CD14-positive monocyte (primary cell): ENCODE measurements around the gene CLC. TPM values are rescaled to one million over a fixed set of nuclear protein-coding genes. Genes with fewer than 3 reads are reported as not detected.

Source experiments
- DNase-seq, 3 donors: peaks; one replicate each; pipeline ENCODE4 v3.0.0-alpha.2; 2011 to 2022
- H2AFZ ChIP-seq: 2 replicates; pipeline ENCODE4 v1.6.0; 2012; ENCODE audit warnings: mild to moderate bottlenecking, low read depth, low read length, inconsistent platforms; ENCODE audit not compliant: insufficient read depth, poor library complexity, severe bottlenecking
- H3K27ac ChIP-seq, 2 donors: 1 replicate in 1 of 2; 2 replicates in 1 of 2; pipeline ENCODE4 v1.5.1; 2012 to 2013; ENCODE audit warnings: low read length in 2 of 2, control low read depth in 1 of 2, inconsistent platforms in 1 of 2, low read depth in 1 of 2, mild to moderate bottlenecking in 1 of 2
- H3K27me3 ChIP-seq, 2 donors: one replicate each; pipeline versions ENCODE4 v1.6.0 to v1.6.1; 2011 to 2013; ENCODE audit warnings: low read length in 2 of 2; ENCODE audit not compliant: control insufficient read depth in 2 of 2, insufficient read depth in 2 of 2
- H3K36me3 ChIP-seq, 2 donors: replicated peaks in 1 of 2; 1 replicate in 1 of 2; 2 replicates in 1 of 2; pipeline versions ENCODE4 v1.5.1 to v1.6.1; 2012 to 2013; ENCODE audit warnings: low read length in 2 of 2, control low read depth in 1 of 2, inconsistent platforms in 1 of 2, mild to moderate bottlenecking in 1 of 2; ENCODE audit not compliant: insufficient read depth in 2 of 2, control insufficient read depth in 1 of 2
- H3K4me1 ChIP-seq, 2 donors: 1 replicate in 1 of 2; 2 replicates in 1 of 2; pipeline versions ENCODE4 v1.5.1 to v1.6.1; 2012 to 2013; ENCODE audit warnings: low read length in 2 of 2, control low read depth in 1 of 2, inconsistent platforms in 1 of 2, mild to moderate bottlenecking in 1 of 2, moderate library complexity in 1 of 2; ENCODE audit not compliant: insufficient read depth in 2 of 2, control insufficient read depth in 1 of 2
- H3K4me2 ChIP-seq: replicated peaks from 2 replicates; pipeline ENCODE3; 2012; ENCODE audit warnings: low read length, moderate library complexity, mild to moderate bottlenecking; ENCODE audit not compliant: poor library complexity, severe bottlenecking; ENCODE audit errors: extremely low read depth
- H3K4me3 ChIP-seq, 3 experiments: fragments of 200-600 bp in 1 of 3; sonication (generic) in 1 of 3; replicated peaks in 1 of 3; 1 replicate in 2 of 3; 2 replicates in 1 of 3; pipeline ENCODE4 v1.5.1; 2011 to 2013; ENCODE audit warnings: low read length in 3 of 3, mild to moderate bottlenecking in 3 of 3, control low read depth in 2 of 3, low read depth in 2 of 3, inconsistent platforms in 1 of 3, moderate library complexity in 1 of 3
- H3K79me2 ChIP-seq: 2 replicates; pipeline ENCODE4 v1.6.0; 2012; ENCODE audit warnings: mild to moderate bottlenecking, control low read depth, inconsistent platforms, low read length, moderate library complexity; ENCODE audit not compliant: insufficient read depth
- H3K9ac ChIP-seq: 2 replicates; pipeline ENCODE4 v1.6.0; 2017; ENCODE audit warnings: low read length, mild to moderate bottlenecking; ENCODE audit not compliant: insufficient read depth, poor library complexity, severe bottlenecking
- H3K9me3 ChIP-seq, 2 donors: replicated peaks in 1 of 2; 1 replicate in 1 of 2; 2 replicates in 1 of 2; pipeline versions ENCODE4 v1.5.1 to v1.6.1; 2012 to 2013; ENCODE audit warnings: low read length in 2 of 2, control low read depth in 1 of 2; ENCODE audit not compliant: control insufficient read depth in 1 of 2, insufficient read depth in 1 of 2
- H4K20me1 ChIP-seq: 2 replicates; pipeline ENCODE4 v1.6.0; 2012; ENCODE audit warnings: mild to moderate bottlenecking, low read length, control low read depth, moderate library complexity; ENCODE audit not compliant: insufficient read depth
- H3K27ac Mint-ChIP-seq, 7 donors: one replicate each; pipeline ENCODE4 v1.8.0; 2020; ENCODE audit warnings: mild to moderate bottlenecking in 7 of 7, mixed read lengths in 7 of 7, moderate library complexity in 6 of 7, inconsistent platforms in 2 of 7
- H3K27me3 Mint-ChIP-seq, 3 donors: one replicate each; pipeline ENCODE4 v1.8.0; 2021 to 2022; ENCODE audit warnings: low read depth in 3 of 3, mild to moderate bottlenecking in 3 of 3, mixed read lengths in 3 of 3, moderate library complexity in 3 of 3, inconsistent platforms in 1 of 3
- H3K36me3 Mint-ChIP-seq, 2 donors: one replicate each; pipeline ENCODE4 v1.8.0; 2020; ENCODE audit warnings: mixed read lengths in 2 of 2, inconsistent platforms in 1 of 2, mild to moderate bottlenecking in 1 of 2
- H3K4me1 Mint-ChIP-seq: one replicate; pipeline ENCODE4 v1.8.0; 2020; ENCODE audit warnings: mild to moderate bottlenecking, mixed read lengths
- H3K4me3 Mint-ChIP-seq, 2 donors: one replicate each; pipeline ENCODE4 v1.8.0; 2020; ENCODE audit warnings: mild to moderate bottlenecking in 2 of 2, mixed read lengths in 2 of 2, moderate library complexity in 1 of 2
- H3K9me3 Mint-ChIP-seq, 7 donors: one replicate each; pipeline ENCODE4 v1.8.0; 2020 to 2022; ENCODE audit warnings: mixed read lengths in 7 of 7, mild to moderate bottlenecking in 6 of 7, moderate library complexity in 6 of 7, inconsistent platforms in 2 of 7
- CTCF ChIP-seq: fragments of 200-600 bp; IDR thresholded peaks from one replicate; pipeline ENCODE4 v1.8.0; 2022; ENCODE audit warnings: antibody characterized with exemption, mild to moderate bottlenecking
- WGBS: methylation state at CpG from one replicate; pipeline ENCODE4 v1.1.5; 2013; ENCODE audit warnings: missing lambda C conversion rate; ENCODE audit not compliant: insufficient coverage; 5-methylcytosine and 5-hydroxymethylcytosine counted together
- intact Hi-C, 2 donors: fragments of 100-400 bp; cut with micrococcal nuclease; formaldehyde crosslinking; loops; one replicate each; pipeline versions ENCODE4 v1.15.0 to v1.15.1; 2023
- polyA plus RNA-seq, 3 donors: library from polyadenylated mRNA; depleted of rRNA in 1 of 3; unstranded in 2 of 3; stranded (reverse) in 1 of 3; fragments of 300-500 nt in 2 of 3; fragments of >200 nt in 1 of 3; fragmentation: Illumina TruSeq in 2 of 3; gene quantifications; 1 replicate in 2 of 3; 2 replicates in 1 of 3; pipeline ENCODE4 v1.2.3, GENCODE V29; 2012 to 2021

CLC gene
- polyA plus RNA-seq, 3 donors: 0.82 to 1.9 TPM; not detected in 1

DNA sequence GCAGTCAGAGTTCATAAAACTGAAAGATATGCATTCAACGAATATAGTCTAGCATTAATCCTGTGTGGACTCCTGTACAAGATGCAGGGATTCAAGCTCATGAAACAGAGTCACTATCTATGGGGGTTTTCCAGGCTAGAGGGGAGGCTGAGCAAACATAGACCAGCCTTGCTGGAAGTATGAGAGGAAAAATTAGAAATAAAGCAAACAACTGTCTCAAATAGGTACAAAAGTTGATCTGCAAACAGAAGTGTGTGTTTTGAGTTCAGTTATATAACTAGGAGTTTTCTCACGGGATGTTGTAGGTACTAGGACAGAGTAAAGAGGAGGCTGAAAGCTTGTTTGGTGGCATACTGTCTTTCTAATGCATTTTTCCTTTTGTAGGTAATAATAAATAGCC is 42.1 kb downstream of the CLC start:
- H3K4me1 Mint-ChIP-seq: no peaks in the 10 kb centered on the region
- H3K4me3 Mint-ChIP-seq: no peak overlapping the region
- intact Hi-C loops: no loop called here
- H3K27me3 Mint-ChIP-seq: peaks cover 4 to 9% (median 8%) of the 10 kb centered on the region in 3 donors
- Histone ChIP-seq H4K20me1 (no peaks in the 10 kb centered on the region), H3K4me3 (no peak overlapping the region), H3K4me2 (no peak overlapping the region), H3K4me1 (no peaks in the 10 kb centered on the region), H3K27ac (no peak overlapping the region), H3K36me3 (no peaks in the 10 kb centered on the region), H3K9ac (no peak overlapping the region), H3K27me3 (no peaks in the 10 kb centered on the region), H3K79me2 (no peaks in the 10 kb centered on the region), H3K9me3 (no peaks in the 10 kb centered on the region), H2AFZ (no peak overlapping the region)
- H3K27ac Mint-ChIP-seq: peak overlapping the region in 1 of 7 donors; percentile 26
- TF ChIP-seq CTCF: no peak
- H3K36me3 Mint-ChIP-seq: no peaks in the 10 kb centered on the region
- no peak for DNase-seq
- WGBS: no CpG with 5 or more reads among the region's 2 CpGs
- peaks cover 0 to 1% (median 0%) of the 10 kb centered on the region in 7 donors for H3K9me3 Mint-ChIP-seq

DNA sequence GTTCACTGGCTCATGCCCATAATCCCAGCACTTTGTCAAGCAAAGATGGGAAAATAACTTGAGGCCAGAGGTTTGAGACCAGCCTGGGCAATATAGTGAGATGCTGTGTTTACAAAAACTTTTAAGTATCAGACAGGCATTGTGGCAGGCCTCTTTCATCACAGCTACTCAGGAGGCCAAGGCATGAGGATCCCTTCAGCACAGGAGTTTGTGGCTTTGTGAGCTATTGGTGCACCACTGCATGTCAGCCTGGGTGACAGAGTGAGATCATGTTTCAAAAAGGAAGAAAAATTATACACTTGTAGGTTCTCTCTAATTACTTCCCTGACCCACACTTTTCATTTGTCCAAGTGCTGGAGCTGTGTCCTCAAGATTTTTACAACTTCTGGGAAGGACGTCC is 45.0 kb downstream of the CLC start:
- Histone ChIP-seq H3K4me2 (no peak overlapping the region), H3K9me3 (peaks cover 0 to 3% of the 10 kb centered on the region in 2 donors), H3K4me1 (no peaks in the 10 kb centered on the region), H3K79me2 (no peaks in the 10 kb centered on the region), H3K36me3 (no peaks in the 10 kb centered on the region), H3K27me3 (no peaks in the 10 kb centered on the region), H3K4me3 (no peak overlapping the region), H2AFZ (no peak overlapping the region), H4K20me1 (no peaks in the 10 kb centered on the region), H3K9ac (no peak overlapping the region), H3K27ac (no peak overlapping the region)
- Mint-ChIP-seq H3K36me3 (no peaks in the 10 kb centered on the region), H3K9me3 (peaks cover 0 to 16% (median 8%) of the 10 kb centered on the region in 7 donors), H3K4me1 (no peaks in the 10 kb centered on the region), H3K4me3 (no peak overlapping the region), H3K27ac (no peak overlapping the region), H3K27me3 (peaks cover 2 to 16% (median 9%) of the 10 kb centered on the region in 3 donors)
- no peak for TF ChIP-seq CTCF
- WGBS: no CpG with 5 or more reads among the region's 1 CpG
- intact Hi-C loops: no loop called here
- DNase-seq: no peak
